Spleen (tissue), 7 donors: Measurements from ENCODE around the gene CISH.

Experiments used
- POLR2A ChIP-seq, 3 donors: fragments of 450-650 bp; IDR thresholded peaks; one replicate each; pipeline ENCODE4 v1.5.1; 2017; ENCODE audit warnings: antibody characterized with exemption in 3 of 3, mild to moderate bottlenecking in 1 of 3
- POLR2AphosphoS5 ChIP-seq, 3 donors: sonication (generic); formaldehyde crosslinking; IDR thresholded peaks; one replicate each; pipeline ENCODE4 v1.5.1; 2017; ENCODE audit warnings: antibody characterized with exemption in 3 of 3
- TF ChIP-seq, protein P1 (sequence below), 11 experiments: fragments of 200-600 bp in 7 of 11; fragments of 450-650 bp in 4 of 11; sonication (generic) in 4 of 11; IDR thresholded peaks in 8 of 11; conservative IDR thresholded peaks in 3 of 11; 1 replicate in 7 of 11; 2 replicates in 4 of 11; pipeline versions ENCODE4 v1.4.0 to v1.8.0; 2016 to 2021; ENCODE audit warnings: antibody characterized with exemption in 11 of 11, inconsistent platforms in 4 of 11, mild to moderate bottlenecking in 1 of 11
- donor health status: DM: no; HTN: no; CAD: no; lungs with moderate emphysema.
- donor health status: DM: no; HTN: no; CAD: no.
- donor health status: DM: no; HTN: no; CAD: no.

DNA sequence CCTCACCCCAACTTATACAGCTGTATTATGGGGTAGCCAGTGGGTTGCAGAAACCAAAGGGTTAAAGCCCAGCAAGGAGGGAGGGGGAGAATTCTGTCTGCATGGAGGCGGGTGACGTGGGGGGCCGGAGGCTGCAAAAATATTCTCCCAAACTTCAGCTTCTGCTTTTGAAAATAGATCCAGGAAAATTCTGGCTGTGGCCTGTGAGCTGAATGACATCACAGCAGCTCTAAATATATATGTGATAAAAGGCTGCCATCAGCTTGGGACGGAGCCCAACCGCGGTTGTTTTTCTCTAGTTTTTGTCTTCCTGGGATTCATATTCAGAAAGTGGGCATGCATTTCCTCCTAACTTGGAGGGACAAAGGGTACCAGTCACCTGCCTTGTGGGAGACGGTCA, 33.0 kb upstream of the CISH start:
- TF ChIP-seq, protein P1, sequence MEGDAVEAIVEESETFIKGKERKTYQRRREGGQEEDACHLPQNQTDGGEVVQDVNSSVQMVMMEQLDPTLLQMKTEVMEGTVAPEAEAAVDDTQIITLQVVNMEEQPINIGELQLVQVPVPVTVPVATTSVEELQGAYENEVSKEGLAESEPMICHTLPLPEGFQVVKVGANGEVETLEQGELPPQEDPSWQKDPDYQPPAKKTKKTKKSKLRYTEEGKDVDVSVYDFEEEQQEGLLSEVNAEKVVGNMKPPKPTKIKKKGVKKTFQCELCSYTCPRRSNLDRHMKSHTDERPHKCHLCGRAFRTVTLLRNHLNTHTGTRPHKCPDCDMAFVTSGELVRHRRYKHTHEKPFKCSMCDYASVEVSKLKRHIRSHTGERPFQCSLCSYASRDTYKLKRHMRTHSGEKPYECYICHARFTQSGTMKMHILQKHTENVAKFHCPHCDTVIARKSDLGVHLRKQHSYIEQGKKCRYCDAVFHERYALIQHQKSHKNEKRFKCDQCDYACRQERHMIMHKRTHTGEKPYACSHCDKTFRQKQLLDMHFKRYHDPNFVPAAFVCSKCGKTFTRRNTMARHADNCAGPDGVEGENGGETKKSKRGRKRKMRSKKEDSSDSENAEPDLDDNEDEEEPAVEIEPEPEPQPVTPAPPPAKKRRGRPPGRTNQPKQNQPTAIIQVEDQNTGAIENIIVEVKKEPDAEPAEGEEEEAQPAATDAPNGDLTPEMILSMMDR (IDR thresholded peaks at IDR 0.05 in 8 of 11, conservative IDR thresholded peaks at IDR 0.05 in 3 of 11), result no peak
- TF ChIP-seq POLR2A (IDR thresholded peaks at IDR 0.05), result no peak
- TF ChIP-seq POLR2AphosphoS5 (IDR thresholded peaks at IDR 0.05), result no peak
